ENCODE measurements around the gene SNX15. TPM values are rescaled to one million over a fixed set of nuclear protein-coding genes. Genes with fewer than 3 reads are reported as not detected.
"Not testable (repeated sequence)": the region's sequence is repeated elsewhere in the genome, so short reads cannot be mapped to it uniquely, and the experiment has no call there.

SNX15 gene, protein sequence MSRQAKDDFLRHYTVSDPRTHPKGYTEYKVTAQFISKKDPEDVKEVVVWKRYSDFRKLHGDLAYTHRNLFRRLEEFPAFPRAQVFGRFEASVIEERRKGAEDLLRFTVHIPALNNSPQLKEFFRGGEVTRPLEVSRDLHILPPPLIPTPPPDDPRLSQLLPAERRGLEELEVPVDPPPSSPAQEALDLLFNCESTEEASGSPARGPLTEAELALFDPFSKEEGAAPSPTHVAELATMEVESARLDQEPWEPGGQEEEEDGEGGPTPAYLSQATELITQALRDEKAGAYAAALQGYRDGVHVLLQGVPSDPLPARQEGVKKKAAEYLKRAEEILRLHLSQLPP
- 25.8 and 27.0 TPM in 2 replicates for total RNA-seq (2014; rRNA removed; shearing (Covaris generic))

DNA sequence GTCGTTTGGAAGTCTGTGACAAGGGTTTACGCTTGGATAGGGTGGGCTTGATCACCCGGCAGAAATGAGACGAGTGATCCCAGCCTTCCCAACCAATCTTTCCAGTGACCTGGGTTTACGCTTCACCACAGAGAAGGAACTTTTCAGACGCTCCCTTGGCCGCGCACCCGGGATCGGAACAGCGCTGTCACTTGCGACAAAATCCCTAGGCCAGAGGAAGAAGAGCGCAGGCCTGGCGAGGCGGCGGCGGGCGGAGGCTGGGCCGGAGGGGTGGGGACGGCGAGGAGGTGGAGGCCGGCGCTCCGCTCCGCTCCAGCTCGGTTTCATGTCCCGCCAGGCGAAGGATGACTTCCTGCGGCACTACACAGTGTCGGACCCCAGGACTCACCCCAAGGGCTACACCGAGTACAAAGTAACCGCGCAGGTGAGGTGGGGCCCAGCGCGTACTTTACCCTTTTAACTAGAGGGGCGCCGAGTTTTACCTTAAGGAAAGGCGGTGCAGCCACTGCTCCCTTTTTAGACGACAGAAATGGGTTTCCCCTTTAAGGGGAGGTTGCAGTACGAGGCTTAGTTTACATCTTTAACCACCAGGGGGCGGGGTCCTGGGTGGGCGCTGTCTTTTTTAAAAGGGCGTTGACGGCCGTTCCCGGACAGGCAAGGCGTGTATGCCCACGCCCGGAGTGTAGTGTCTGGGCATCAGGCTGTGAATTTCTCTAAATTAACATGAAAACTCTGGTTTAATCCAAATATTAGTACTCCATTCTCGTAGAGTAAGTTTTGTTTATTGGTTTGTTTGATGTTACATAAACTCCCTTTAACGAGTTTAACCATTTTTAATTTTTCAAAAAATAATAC, at the start of gene SNX15:
Gene SNX15, plus strand, starts transcription at position 227 of the 855 bp plus-strand sequence. Its CDS starts 99 bp downstream, at position 326.
- peak; percentile 97 for DNase-seq (ENCODE audit: low read depth)

DNA sequence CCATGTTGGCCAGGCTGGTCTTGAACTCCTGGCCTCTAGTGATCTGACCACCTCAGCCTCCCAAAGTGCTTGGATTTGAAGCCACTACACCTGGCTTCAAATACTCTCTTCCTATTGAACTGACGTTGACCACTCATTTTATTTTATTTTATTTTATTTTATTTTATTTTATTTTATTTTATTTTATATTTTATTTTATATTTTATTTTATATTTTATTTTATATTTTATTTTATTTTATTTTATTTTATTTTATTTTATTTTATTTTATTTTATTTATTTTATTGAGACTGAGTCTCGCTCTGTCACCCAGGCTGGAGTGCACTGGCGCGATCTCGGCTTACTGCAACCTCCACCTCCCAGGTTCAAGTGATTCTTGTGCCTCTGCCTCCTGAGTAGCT, 43.9 kb upstream of the SNX15 start:
- DNase-seq (ENCODE audit: low read depth) = not testable (repeated sequence)

GRCh38 chr11:64987998-64988854, 39.0 kb upstream of the SNX15 start:
- DNase-seq (ENCODE audit: low read depth) = no peak

DNA sequence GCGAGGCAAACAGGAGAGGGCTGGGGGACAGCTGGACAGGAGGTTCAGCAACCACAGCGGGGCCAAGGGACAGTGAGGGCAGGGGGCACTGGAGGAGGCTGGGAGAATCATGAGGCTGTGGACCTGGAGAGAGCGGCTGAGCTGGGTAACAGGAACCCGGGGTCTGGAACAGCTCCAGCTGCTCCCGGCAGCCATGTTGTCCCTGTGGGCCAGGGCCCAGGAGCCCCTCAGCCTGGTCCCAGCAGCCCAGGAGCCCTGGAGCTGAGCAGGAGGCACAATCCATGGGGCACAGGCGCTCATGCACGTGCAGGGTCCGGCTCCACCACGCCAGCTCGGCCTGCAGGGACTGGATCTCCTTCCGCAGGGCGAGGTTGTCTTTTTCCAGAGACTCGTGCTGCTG, 37.8 kb upstream of the SNX15 start:
- DNase-seq (ENCODE audit: low read depth) = no peak

GRCh38 chr11:64990222-64990923, 36.9 kb upstream of the SNX15 start:
- DNase-seq (ENCODE audit: low read depth) = peak; percentile 16

DNA sequence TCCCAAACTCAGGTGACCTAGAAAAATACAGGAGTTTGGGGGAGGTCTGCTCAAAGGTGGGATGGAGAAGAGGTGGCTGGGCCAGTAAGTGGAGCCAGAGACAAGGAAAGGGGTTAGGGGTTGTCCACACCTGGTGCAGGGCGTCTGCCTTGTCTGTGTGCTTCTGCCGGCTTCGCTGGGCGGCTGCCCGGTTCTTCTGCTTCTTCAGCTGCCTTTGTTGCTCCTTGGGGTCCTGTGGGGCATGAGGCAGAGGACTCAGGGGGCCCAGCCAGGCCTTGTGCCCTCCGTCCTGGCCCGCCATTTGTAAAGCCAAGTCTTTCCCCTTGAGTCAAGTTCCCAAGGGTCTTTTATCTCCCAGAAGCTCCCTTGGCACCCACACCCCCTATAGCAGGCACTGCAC, 32.9 kb upstream of the SNX15 start:
- DNase-seq (ENCODE audit: low read depth) = no peak

DNA sequence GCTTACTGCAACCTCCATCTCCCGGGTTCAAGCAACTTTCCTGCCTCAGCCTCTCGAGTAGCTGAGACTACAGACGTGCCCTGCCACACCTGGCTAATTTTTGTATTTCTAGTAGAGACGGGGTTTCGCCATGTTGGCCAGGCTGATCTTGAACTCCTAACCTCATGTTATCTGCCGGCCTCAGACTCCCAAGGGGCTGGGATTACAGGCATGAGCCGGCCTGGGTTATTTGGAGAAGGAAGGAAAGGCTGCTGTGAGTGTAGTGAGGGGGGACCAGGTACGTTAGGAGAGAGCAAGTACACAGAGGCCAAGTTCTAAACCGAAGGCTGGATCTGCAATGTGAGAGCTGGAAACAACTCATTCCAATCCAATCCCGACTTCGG, 30.9 kb upstream of the SNX15 start:
- no peak for DNase-seq (ENCODE audit: low read depth)

DNA sequence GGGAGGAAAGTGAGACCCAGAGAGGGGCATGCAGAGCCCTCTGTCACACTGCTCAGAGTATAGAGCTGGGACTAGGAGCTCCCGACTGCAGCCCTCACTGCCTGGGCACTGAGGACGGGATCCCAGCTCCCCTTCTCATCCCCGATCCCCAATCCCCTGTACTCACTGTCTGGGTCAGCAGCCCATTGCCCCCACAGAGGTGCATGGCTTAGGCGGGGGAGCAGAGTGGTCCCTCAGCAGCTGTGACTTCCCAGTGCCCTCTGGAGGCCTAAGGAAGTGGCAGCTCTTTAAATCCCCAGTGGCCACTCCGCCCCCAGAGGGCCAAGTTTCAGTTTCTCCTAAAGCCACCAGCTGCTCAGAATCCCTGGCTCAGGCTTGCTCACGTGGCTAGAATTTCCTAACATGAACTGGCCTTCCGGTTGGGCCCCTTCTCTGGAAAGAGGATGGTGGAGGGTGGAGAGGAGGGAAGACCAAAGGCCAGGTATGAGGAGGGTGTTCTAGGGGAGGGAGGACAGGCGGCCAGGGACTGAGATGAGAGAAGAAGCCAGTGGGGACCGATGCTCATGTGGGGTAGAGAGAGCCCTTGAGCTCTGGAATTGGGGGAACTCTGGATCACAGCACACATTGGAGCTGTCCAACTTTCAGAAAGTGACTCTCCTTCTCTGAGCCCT, 30.4 kb upstream of the SNX15 start, which contains the start of gene BATF2:
Gene BATF2, minus strand, starts transcription at position 262 of the 671 bp plus-strand sequence. Its CDS starts 57 bp downstream, at position 205.
- DNase-seq (ENCODE audit: low read depth) = peak; percentile 88

GRCh38 chr11:64998141-64998540, 29.1 kb upstream of the SNX15 start:
- no peak for DNase-seq (ENCODE audit: low read depth)

- no peak for DNase-seq (ENCODE audit: low read depth)
These were observed 28.4 kb upstream of the SNX15 start for GRCh38 chr11:64998690-64999431.

GRCh38 chr11:64999478-64999877, 27.8 kb upstream of the SNX15 start:
- no peak for DNase-seq (ENCODE audit: low read depth)

DNA sequence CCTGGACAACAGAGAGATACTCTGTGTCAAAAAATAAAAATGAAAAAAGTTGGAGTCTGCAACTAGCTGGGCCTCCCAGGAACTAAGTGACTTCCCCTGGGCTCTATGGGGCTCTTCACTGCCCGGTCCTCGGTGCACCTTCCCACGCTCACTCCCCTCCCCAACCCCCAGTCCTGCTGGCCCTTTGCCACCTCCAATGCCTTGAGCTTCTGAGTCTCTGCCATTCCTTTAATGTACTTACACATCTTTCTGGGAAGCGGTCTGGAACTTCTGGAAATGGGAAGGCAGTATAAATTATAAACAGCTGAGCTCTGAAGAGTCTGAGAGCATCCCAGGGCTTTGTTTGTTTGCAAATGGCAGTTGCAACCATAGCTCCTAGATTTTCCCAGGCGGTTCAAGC, 24.5 kb upstream of the SNX15 start:
- DNase-seq (ENCODE audit: low read depth) = no peak

DNA sequence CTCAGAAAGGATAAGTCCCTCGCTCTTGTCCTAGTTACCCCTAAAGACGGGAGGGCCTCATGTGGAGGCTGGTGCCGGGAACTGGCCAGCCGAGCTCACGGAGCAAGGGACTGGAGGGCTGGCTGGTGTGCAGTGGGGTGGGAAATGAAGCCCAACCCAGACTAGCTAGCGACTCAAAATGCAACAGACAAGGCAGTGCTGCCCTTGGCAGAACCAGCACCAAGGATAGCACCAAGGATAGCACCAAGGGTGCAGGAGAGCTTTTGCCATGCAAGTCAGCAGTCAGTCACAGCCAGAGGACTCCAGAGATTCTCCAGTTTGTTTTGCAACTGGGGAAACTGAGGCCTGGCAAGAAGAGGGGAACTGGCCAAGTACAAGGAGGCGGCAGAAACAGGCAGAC, 24.0 kb upstream of the SNX15 start:
- peak; percentile 30 for DNase-seq (ENCODE audit: low read depth)

DNA sequence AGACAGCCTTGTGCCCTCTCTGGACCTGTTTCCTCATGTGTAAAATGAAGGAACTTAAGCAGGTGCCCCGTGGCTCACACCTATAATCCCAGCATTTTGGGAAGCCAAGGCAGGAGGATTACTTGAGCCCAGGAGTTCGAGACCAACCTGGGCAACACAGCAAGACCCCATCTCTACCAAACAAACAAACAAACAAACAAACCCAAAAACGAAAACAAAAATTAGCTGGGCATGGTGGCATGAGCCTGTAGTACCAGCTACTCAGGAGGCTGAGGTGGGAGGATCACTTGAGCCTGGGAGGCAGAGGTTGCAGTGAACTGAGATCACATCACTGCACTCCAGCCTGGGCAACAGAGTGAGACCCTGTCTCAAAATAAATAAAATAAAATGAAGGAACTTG, 23.3 kb upstream of the SNX15 start:
- not testable (repeated sequence) for DNase-seq (ENCODE audit: low read depth)

DNA sequence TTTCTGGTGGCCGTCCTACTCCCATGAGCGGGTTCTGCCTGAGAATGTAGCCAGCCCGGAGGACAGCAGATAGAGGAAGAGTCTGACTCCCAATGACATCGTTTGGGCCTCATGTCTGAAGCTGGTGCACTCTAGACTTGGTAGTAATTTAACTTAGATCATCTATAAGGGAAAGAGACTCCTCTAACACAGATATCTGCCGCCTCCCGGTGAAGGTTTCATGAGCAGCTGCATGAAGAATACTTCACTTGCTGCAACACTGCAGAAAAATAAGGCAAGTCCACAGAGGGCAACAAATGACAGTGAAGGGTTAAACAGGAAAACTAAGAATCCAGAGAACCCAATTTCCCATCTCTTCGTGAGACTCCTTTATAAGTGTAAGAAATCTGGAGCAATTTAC, 19.2 kb upstream of the SNX15 start:
- no peak for DNase-seq (ENCODE audit: low read depth)

DNA sequence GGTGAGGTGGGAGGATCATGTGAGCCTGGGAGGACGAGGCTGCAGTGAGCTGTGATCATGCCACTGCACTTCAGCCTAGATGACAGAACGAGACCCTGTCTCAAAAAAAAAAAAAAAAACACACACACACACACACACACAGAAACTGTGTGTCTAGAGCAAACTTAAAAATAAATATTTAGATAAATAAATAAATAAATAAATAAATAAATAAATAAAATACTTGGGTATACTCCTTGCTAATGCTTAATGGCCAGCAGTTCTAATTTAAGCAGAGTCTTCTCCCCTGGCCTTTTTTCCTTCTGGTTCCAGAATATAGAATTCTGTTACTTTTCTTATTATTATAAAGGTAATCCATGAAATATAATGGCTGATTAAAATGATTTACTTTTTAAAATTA, 18.4 kb upstream of the SNX15 start:
- DNase-seq (ENCODE audit: low read depth) = no peak

- peak; percentile 85 for DNase-seq (ENCODE audit: low read depth)
These were observed 13.9 kb upstream of the SNX15 start for GRCh38 chr11:65013130-65013887.

DNA sequence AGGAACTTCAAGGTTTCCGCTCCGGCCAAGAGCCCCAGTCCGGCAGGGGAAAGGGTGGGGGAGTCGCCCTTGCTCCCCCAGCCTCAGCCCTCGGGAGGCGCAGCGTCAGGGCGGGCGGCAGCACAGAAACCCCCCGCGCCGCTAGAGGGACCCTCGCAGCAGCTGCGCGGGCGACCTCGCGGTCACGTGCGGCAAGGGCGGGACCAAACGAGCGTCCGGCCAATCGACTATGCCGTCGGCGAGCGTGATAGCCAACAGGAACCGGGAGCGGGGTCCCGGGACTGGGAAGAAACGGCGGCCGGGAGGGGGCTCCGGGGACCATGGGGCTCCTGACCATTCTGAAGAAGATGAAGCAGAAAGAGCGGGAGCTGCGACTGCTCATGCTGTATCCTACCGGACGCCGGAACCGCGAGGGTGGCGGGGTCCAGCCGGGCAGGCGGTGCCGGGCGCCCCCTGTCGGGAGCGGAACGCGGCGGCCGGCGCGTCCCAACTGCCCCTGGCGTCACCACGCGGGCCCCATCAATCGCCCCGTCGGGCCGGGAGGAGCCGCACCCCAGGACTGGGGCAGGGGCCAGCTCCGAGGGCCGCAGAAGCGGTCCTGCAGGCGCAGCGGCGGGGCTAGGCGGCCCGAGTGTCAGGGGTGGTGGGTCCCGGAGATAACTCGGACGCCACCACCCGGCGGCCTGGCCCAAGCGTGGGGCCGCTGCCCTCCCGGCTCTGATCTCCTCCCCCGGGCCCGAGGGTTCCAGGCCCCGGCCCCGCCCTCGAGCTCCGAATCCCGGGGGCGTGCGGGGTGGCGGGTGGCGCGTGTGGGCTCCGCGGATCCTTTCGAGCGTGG, 13.1 kb upstream of the SNX15 start, which contains the start of gene ARL2:
Gene ARL2, plus strand, starts transcription at position 273 of the 838 bp plus-strand sequence. Its CDS starts 48 bp downstream, at position 321.
- peak; percentile 87 for DNase-seq (ENCODE audit: low read depth)
